Hair follicular keratinocyte (primary cell): Measurements from ENCODE around the gene SNTG2. TPM values are rescaled to one million over a fixed set of nuclear protein-coding genes. Genes with fewer than 3 reads are reported as not detected.

Source experiments
- total RNA-seq: library from RNA; depleted of rRNA; stranded (reverse); fragments of >200 nt; gene quantifications from 2 replicates; pipeline ENCODE4 v1.2.3, GENCODE V29; 2015

SNTG2 gene
- total RNA-seq = 0.55 TPM in 1 of 2 replicates, not detected in the other

GRCh38 chr2:950080-950966 is at the start of gene SNTG2:
SNTG2 (plus strand) TSS chr2:950849; CDS start chr2:950997, 148 bp downstream.

GRCh38 chr2:1413156-1413710 is 462.6 kb downstream of the SNTG2 start, which contains the start of gene TPO:
TPO (plus strand) TSS chr2:1413463; CDS start chr2:1414409, 946 bp downstream.

